Measurements from ENCODE around the gene CHDH. TPM values are rescaled to one million over a fixed set of nuclear protein-coding genes. Genes with fewer than 3 reads are reported as not detected.

Gene CHDH
- total RNA-seq, 6 experiments from 2014 or later, result 25.0 to 49.1 (median 39.4) TPM

DNA sequence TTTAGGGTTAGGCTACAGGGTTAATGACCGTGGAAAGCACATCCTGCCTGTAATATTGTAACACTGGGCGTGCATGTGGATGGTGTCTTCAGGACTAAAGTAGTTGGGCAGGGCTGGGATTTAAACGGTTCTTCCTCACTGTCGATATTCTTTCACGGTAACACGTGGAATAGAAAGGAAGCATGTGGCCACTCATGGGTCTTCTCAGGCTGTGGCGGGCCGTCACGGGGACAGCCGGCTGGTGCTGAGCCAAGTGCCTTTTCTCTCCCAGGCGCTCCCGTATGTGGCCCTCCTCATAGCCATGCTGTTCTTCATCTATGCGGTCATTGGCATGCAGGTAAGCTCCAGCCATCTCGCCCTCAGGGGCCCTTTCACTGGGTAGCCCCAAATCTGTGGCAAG, 73.7 kb downstream of the CHDH start:
- Histone ChIP-seq H3K36me3 (no peaks in the 10 kb centered on the region), H3K27ac (no peak overlapping the region), H3K9me3 (no peaks in the 10 kb centered on the region), H3K27me3 (no peaks in the 10 kb centered on the region), H3K4me3 (no peak overlapping the region), H3K4me1 (peaks cover 0 to 30% (median 14%) of the 10 kb centered on the region in 4 donors)
- intact Hi-C loops (cut with DNase I), result no loop called here
- no peak for TF ChIP-seq POLR2A (IDR thresholded peaks at IDR 0.05)
- TF ChIP-seq, protein P1, sequence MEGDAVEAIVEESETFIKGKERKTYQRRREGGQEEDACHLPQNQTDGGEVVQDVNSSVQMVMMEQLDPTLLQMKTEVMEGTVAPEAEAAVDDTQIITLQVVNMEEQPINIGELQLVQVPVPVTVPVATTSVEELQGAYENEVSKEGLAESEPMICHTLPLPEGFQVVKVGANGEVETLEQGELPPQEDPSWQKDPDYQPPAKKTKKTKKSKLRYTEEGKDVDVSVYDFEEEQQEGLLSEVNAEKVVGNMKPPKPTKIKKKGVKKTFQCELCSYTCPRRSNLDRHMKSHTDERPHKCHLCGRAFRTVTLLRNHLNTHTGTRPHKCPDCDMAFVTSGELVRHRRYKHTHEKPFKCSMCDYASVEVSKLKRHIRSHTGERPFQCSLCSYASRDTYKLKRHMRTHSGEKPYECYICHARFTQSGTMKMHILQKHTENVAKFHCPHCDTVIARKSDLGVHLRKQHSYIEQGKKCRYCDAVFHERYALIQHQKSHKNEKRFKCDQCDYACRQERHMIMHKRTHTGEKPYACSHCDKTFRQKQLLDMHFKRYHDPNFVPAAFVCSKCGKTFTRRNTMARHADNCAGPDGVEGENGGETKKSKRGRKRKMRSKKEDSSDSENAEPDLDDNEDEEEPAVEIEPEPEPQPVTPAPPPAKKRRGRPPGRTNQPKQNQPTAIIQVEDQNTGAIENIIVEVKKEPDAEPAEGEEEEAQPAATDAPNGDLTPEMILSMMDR (IDR thresholded peaks at IDR 0.05), result no peak
- 79% methylated on average over 4 of the region's 14 CpGs for WGBS (ENCODE audit: insufficient coverage, low coverage, low lambda C conversion rate, missing lambda C conversion rate)
- DNase-seq, result no peak
- ATAC-seq, result no peak

DNA sequence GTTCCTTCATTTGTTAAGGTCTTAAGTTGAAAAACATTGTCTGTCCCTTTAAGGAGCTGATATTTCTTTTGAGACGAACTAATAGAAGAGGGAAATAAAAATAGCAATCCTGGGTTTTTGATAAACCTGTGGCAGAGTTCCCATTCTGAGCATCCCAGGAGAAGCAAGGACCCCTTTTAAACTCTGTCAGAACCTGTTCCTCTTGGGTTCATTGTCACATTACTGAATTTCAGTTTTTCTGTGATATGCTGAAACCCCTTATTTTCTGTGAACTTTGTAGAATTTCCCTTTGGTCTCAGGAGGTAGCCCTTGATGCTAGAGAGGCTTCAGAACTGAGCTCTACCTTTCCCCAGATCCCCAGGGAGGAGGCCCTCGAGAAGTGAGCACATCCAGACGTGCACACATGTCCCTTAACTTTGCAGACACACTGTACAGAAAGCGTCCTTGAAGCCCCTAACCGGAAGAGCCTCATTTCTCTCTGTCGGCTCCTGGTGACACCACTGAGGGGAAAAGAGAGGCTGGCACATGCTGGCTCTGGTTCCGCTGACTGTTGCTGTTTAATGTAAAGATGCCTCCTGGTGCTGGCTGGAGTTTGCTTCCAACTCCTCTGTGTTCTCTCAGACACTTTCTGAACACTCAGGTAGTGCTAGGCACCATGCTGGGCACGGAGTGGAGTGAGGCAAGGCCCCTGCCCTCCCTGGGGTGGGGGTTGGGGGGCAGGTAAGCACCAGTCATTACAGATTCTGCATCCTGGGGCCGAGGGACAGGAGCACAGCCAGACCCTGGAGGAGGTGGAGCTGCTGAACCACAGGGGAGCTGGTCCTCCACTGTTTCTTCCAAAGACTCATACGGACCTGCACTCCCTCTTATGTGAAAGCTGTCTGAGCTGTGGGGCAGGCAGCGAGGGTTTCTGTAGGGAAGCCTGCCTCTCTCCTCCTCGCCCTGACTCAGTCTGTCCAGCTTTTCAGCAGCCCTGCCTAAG, 77.5 kb downstream of the CHDH start:
- no peak overlapping the region for H3K4me3 ChIP-seq
- WGBS (ENCODE audit: insufficient coverage, low coverage, low lambda C conversion rate, missing lambda C conversion rate), result 69% methylated on average over 4 of the region's 12 CpGs
- no peaks in the 10 kb centered on the region for H3K27me3 ChIP-seq
- no peaks in the 10 kb centered on the region for H3K4me1 ChIP-seq
- intact Hi-C loops (cut with DNase I), result no loop called here
- ATAC-seq, result no peak
- no peaks in the 10 kb centered on the region for H3K9me3 ChIP-seq
- H3K36me3 ChIP-seq, result no peaks in the 10 kb centered on the region
- H3K27ac ChIP-seq, result no peak overlapping the region
- DNase-seq, result no peak
- TF ChIP-seq, protein P1 (IDR thresholded peaks at IDR 0.05), result no peak
- no peak for TF ChIP-seq POLR2A (IDR thresholded peaks at IDR 0.05)

DNA sequence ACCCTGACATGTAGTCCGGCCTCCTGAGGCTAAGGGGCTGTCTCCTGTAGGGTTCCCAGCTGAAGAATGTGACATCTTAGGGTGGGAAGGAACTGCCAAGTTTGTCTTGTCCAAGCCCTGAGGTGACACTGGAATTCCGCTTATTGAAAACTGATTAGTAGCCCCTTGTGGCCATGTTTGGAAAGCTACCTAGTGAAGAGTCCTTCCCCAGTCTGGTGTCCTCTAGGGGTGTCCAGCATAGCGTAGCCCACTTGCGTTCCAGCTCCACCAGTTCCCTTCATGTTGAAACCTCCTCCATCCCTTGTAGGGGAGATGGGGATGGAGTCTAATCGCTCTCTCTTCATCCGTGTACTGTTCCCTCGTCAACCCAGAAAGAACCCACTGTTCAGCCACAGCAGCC, 79.5 kb downstream of the CHDH start:
- Histone ChIP-seq H3K4me3 (no peak overlapping the region), H3K9me3 (no peaks in the 10 kb centered on the region), H3K27ac (no peak overlapping the region), H3K36me3 (no peaks in the 10 kb centered on the region), H3K4me1 (no peaks in the 10 kb centered on the region), H3K27me3 (no peaks in the 10 kb centered on the region)
- intact Hi-C loops (cut with DNase I), result no loop called here
- 100% methylated on average over 3 of the region's 7 CpGs for WGBS (ENCODE audit: insufficient coverage, low coverage, low lambda C conversion rate, missing lambda C conversion rate)
- DNase-seq (no peak), ATAC-seq (no peak)
- TF ChIP-seq POLR2A (IDR thresholded peaks at IDR 0.05), result no peak
- TF ChIP-seq, protein P1 (IDR thresholded peaks at IDR 0.05), result no peak

DNA sequence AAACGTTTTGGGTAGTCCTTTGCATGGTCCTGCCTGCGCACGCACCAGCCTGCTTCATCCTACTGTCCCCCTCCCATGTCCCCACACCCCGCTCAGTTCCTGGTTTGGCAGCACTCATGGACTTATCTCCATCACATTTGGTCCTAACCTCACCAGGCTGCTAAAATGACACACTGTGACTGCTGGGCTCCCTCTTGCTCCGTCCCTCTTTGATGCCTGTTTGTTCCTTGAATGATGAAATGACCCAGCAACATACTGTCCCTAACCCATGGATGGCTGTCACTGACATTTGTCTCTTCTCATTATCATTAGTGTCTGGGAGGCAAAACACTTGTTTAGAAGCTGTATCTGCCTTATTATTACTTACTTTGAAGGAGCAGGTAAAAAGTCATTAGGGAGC, 80.5 kb downstream of the CHDH start:
- H3K36me3 ChIP-seq, result no peaks in the 10 kb centered on the region
- 84% methylated on average over 4 of the region's 5 CpGs for WGBS (ENCODE audit: insufficient coverage, low coverage, low lambda C conversion rate, missing lambda C conversion rate)

More for the DNA sequence above, 80.5 kb downstream of the CHDH start:
- ATAC-seq (no peak), DNase-seq (no peak)
- Histone ChIP-seq H3K27me3 (no peaks in the 10 kb centered on the region), H3K4me3 (no peak overlapping the region), H3K27ac (no peak overlapping the region), H3K4me1 (no peaks in the 10 kb centered on the region), H3K9me3 (no peaks in the 10 kb centered on the region)
- TF ChIP-seq, protein P1 (IDR thresholded peaks at IDR 0.05), result no peak
- no peak for TF ChIP-seq POLR2A (IDR thresholded peaks at IDR 0.05)
- intact Hi-C loops (cut with DNase I), result no loop called here

Measured in right lobe of liver (tissue), 6 donors.